Suppressor macrophage (primary cell): ENCODE results near the gene SPINDOC.
"Not testable (repeated sequence)": the region's sequence is repeated elsewhere in the genome, so short reads cannot be mapped to it uniquely, and the experiment has no call there.

Source experiments
- DNase-seq, 4 experiments: peaks; one replicate each; pipeline ENCODE4 v3.0.0-alpha.2; 2020 to 2022
- total RNA-seq, 17 experiments: gene quantifications; one replicate each; lab custom pipeline; 2026; ENCODE audit warnings: mixed read lengths in 6 of 17, inconsistent platforms in 3 of 17; lab: John Stamatoyannopoulos, UW

SPINDOC gene, protein sequence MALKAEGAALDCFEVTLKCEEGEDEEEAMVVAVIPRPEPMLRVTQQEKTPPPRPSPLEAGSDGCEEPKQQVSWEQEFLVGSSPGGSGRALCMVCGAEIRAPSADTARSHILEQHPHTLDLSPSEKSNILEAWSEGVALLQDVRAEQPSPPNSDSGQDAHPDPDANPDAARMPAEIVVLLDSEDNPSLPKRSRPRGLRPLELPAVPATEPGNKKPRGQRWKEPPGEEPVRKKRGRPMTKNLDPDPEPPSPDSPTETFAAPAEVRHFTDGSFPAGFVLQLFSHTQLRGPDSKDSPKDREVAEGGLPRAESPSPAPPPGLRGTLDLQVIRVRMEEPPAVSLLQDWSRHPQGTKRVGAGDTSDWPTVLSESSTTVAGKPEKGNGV
- 5.1 to 16.1 (median 10.6) reads per million in 17 experiments for total RNA-seq

DNA sequence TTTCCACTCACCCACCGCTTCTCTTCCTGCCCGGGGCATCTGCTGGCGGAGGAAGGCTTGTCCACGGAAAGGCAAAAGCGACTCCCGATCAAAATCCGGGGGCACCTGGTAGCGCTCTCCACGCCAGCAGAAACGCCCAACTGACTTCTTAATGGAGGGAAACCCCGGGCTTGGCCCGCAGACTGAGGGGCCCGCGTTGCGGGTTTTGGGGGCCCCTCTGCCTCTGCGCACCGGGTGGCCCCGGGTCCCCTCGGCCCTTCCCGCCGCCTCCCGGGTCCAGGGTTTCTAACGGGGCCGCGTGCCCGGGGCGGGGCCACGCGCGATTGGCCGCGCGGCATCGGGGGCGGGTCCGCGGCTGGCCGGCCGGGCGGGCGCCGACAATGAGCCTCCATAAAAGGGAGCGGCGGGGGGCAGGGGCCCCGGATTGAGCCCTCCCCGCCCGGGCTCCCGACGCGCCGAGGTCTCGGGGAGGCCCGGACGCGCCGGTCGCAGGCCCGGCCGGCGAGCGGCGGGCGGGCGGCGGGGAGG is at the start of gene SPINDOC:
TSS of gene SPINDOC (plus strand) at position 422 of the 528 bp plus-strand sequence. CDS start 231 bp downstream, outside the sequence.
- peak; percentile 74 to 93 (median 83) for DNase-seq

DNA sequence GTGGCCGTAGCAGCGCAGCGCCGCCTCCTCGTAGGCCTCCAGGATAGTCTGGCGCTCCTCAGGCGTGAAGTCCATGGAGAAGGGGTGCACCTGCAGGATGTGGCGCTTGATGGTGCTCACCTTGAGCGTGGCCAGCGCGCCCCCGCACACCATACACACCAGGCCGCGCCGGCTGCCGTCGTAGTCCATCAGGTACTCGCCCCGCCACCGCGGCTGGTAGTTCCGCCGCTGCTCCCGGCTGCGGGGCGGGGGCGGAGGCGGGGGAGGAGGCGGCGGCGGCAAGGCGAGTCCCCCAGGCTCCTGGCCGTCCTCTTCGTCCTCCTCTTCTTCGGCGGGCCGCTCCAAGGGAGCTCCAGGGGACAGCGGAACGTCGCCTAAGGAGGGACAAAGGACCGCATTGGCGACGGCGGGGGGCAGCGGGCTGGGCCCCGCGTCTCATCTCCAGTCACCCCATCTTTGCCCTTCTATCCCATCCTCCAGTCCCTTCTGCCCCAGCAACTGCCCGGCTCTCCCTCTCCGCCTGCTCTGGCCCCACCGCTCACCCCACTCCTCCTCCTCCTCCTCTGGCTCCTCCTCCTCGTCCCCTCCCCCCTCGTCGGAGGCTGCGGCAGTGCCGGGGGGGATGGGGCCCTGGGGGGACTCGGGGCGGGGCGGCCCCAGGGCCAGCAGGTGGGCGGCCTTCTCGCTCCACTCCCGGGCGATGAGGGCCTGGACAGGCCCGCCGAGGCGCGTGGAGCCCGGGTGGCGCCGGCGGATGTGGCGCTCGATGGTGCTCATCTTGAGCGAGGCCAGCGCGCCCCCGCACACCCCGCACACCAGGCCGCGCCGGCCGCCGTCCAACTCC is 49.5 kb upstream of the SPINDOC start:
- no peak for DNase-seq

DNA sequence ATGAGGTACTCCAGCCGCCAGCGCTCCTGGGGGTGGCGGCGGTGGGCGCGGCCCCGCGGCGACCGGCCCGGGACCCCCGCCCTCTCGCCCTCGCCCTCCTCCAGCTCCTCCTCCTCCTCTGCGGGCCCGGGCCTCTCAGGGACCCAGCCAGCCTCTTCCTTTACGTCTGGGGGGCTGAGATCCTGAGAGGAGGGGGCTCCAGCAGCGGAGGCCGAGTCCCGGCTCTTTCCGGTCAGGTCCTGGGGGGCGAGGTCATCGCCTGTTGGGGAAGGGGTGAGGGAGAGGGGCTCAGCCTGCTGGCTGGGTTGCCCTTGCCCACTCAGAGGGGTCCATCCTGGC is 48.9 kb upstream of the SPINDOC start:
- no peak for DNase-seq

DNA sequence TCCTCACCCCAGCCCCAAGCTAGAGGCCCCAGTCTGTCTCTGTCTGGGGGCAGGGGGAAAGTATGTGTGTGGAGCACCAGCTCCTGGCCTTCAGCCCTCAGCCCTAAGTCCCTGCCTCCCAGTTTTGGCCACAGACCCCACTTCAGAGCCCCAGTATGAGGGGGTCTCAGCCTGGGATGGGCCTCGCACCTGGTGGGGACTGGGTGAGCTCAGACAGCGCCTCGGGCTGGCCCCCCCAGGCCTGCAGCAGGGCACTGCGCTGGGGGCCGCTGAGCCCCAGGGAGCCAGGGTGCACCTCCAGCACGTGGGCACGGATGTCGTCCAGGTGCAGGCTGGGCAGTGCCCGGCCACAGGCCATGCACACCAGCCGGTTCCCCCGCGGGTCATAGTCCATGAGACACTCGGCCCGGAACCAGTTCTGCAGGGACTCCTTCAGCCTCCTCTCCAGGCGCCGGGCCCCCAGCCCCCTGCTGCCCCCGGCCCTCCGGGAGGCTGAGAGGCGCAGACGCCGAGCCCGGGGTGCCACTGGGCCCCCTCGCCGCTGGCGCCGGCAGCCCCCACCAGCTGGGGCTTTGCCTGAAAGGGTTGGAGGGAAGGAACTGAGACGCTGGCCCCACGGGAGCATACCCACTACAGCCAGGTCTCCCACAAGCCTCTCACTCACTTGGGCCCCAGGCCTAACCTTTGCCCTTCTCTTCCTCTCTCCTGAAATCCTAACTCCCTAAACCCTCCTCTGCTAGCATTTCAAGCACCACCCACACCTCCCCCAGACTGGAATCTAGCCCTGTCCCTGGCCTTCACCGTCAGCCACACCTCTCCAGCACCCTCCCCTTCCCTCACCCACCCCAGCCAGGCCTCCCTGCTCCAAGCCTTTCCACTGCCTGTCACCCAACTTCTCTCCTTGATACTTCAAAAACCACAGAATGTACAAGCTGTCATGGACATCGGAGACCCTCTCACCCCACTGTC is 48.3 kb upstream of the SPINDOC start:
- no peak for DNase-seq

DNA sequence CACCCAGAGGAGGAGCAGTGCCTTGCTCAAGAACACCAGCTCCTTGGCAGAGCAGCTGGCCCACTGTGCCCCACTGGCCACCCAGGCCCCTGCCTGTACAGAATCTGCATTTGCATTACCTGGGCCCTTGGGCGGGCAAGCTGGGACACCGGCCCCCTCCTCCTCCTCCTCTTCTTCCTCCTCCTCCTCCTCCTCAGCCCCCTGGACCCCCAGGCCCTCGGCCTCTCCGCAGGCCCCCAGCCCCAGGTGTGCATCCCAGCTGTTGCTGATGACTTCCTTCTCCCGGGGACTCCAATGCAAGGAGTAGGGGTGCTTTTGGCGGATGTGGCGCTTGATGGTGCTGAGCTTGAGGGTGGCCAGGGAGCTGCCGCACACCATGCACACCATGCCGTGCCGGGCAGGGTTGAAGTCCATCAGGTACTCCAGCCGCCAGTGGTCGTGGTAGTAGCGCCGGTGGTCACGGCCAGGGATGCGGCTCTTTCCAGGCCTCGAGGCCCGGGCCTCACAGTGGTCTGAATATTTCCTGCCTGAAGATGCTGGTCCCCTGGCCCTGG is 47.5 kb upstream of the SPINDOC start:
- DNase-seq, result no peak

DNA sequence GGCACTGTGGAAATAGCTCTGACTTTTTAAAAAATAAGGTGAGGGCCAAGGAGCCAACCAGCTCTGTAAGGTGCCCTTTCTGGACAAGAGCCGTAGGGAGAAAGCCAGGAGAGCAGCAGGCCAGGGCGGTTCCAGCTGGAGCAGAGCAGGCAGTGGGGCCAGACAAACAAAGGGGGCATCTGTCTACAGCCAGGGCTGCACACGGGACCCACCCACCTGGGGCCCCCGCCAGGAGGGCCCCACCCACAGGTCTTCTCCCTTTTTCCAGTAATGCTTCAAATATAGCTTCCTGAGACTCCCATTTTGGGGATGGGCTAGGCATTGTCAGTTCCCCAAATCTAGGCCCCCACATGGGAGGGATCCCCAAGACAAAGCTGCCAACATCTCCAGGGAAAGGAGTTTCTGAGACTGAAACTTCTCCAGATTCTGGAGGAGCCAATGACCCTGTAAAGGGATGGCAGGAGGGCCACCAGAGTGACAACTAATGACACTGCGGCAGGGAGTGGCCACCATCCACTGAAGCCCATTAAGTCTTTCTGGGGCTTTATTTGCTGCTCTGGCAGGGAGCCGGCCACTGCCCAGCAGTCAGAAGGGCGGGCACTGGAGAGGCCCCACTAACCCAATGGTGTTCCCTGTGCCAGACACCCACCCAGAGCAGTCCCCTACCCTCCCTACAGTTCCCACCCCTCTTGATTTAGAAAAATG is 46.6 kb upstream of the SPINDOC start:
- DNase-seq, result no peak

DNA sequence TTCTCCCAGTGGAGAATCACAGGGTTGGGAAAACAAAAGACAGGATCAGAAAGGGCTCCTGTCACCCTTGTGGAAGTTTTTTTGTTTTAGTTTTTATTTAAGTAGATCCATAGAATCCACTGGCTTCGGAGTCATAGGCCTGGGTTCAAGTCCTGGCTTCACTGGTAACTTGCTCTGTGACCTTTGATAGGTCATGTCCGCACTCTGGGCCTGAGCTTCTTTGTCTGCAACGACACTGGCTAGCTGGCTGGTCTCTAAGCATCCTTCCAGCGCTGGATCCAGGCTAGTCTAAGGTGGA is 46.0 kb upstream of the SPINDOC start:
- no peak for DNase-seq

DNA sequence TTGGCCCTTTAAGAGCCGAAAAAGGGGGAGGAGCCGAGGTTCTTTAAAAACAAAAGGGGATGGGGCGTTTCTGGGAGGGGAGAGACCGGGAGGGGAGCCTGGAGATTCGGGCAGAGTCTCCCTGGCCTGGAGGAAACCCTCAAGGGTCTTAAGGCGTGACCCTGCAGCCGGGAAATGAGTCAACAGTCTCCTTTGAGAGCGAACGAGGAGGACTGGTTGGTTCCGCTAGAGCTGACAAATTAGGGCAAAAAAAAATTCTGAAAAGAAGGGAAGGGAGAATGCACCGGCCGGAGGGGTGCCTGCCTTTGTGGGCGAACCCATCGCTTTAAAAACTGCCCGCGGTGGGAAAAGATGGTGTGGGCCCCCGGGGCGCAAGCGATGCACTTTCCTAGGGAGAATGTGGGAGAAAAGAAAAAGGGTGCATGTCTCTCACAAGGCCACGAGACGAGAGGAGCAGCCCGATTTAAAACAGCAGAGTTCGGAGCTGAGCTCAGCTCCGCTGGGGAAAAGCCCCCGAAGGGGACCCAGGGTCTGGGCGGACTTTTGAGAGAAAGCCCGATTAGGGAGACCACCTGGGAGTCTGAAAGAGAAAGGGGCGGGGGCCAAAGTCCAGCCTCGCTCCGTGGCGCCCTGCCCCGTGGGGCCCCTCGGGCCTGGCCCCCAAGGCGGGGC is 45.6 kb upstream of the SPINDOC start:
- DNase-seq, result peak; percentile 55 to 70 (median 56)

DNA sequence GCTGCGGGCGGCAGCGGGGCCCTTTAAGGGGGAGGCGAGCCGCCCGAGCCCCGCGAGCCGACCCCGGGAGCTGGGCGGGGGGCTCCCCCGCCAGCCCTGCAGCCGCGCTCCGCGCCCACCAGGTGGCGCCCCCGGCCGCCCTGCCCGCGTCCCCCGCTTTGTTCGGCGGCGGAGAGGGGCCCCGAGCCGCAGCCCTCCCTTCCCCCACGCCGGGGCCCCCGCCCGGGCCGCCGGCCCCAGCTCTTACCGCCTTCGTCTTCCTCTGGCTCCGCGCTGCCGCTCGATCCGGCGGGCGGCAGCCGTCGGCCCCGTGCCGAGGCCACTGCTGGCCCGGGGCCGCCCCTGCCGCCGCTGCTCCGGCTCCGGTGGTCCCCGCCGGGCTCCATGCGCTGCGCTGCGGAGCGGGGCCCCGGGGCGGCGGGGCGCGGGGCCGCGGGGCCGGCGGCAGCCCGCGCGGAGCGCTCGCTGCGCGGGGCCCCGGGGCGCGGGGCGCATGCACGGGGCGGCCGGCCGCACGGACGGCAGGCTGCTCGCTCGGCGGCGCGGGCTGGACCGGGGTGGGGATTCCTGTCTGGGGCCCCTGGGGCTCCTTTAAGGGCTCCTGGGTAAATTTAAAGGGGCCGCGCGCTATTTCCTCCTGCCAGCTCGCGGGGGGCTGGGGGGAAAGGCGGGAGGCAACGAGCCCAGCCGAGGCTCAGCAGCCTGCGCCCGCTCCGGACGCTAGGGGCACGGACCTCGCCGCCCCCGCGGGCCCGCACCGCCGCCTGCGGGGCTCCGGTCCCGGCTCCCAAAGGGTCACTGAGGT is 44.8 kb upstream of the SPINDOC start, which contains the start of gene ZFTA:
TSS of gene ZFTA (minus strand) at position 539 of the 805 bp plus-strand sequence. CDS start at position 386, 153 bp downstream.
- peak; percentile 25 to 73 (median 50) for DNase-seq

DNA sequence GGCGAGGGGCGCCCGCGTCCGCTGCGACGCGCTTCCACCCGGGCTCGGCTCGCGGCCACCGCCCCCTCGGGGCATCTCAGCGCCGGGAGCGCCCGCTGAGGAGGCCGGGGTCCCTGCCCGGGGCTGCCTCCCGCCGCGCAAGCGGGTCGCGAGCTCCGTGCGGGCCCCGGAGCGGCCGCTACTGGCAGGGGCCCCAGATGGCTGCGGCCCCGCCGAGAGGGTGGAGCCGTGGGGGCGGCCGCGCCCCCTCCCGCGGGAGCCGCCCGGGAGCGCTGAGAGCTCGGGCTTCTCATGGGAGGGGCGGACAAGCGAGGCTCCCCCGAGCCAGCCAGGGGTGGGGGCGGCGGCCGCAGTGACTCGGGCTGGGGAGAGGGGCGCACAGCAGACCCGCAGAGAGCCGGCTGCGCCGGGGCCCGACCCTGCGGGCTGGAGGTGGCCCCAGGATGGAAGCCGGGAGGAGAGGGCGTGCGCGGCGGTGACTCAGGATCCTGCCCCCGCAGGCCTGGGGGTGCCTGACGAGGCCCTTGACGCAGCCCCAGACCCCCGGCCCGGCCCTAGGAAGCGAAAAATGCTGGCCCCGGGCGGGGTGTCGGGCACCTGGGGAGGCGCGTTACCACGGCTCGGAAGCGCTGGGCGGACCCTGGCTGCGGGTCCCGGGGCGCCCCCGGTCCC is 44.1 kb upstream of the SPINDOC start:
- DNase-seq, result peak in 2 of 4 experiments; percentile 27 to 42

DNA sequence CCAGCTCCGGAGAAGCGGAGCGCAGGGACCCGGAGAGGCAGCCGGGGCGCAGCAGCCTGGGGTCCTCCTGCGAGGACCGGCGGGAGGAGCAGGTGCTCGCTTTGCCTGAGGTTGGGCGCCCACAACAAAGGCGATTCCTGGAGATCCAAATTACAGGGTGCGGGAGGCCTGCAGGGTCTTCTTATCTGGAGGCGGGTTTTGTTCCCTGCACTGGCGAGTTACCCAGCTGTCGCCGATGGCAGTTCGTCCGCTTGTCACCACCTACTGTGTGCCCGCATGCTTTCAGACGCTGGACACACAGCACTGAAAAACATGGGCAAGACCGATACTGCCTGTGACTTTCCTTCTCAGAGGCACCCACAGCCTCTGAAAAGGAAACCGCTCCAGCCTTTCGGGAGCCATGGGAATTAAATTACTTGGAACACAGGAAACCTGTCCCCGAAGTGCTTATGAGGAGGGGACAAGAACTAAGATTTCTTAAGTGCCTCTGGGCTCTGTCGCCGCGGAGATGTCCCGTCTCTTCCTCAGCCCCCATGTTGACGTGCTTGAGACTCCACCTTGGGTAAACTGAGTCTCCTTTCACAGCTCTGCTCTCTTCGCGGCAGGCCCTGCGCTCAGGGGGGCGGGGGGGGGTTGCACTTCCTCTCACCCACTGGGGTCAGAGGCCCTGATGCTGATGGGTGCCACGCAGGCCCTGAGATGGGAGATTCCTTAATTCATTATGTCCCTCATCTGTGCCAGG is 43.4 kb upstream of the SPINDOC start:
- DNase-seq, result no peak

DNA sequence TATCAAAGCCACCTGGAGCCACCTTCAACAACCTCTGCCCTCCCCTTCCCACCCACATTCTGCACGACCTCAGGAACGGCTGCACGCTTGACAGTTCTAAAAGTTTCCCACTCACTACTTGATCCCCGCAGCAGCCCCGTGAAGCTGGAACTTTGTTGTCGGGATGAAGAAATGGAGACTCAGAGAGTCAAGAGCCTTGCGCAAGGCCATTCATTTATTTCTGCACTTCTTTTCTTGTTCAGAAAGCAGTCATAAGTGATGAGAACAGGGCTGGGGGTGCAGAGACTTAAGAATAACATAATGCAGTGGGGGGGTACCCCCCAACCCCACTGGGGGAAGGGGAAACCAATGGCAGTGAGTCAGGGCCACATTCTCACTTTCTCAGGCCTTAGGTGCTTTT is 42.5 kb upstream of the SPINDOC start:
- DNase-seq, result peak in 2 of 4 experiments; percentile 16 to 20

DNA sequence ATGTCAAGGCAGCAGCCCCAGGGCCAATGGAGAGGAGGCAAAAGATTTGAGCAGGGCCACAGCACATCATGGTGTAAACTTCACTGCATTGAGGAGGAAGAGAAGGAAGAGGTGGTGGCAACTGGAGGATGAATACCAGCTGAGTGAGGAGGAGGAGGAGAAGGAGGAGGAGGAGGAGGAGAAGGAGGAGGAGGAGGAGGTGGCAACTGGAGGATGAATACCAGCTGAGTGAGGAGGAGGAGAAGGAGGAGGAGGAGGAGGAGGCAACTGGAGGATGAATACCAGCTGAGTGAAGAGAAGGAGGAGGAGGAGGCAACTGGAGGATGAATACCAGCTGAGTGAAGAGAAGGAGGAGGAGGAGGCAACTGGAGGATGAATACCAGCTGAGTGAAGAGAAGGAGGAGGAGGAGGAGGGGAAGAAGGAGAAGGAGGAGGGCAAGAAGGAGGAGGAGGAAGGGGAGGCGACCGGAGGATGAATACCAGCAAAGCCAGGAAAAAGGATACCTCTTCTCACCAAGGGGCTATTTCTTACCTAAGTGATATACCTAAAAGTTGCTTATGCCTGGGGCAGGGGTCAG is 41.4 kb upstream of the SPINDOC start:
- not testable (repeated sequence) for DNase-seq

DNA sequence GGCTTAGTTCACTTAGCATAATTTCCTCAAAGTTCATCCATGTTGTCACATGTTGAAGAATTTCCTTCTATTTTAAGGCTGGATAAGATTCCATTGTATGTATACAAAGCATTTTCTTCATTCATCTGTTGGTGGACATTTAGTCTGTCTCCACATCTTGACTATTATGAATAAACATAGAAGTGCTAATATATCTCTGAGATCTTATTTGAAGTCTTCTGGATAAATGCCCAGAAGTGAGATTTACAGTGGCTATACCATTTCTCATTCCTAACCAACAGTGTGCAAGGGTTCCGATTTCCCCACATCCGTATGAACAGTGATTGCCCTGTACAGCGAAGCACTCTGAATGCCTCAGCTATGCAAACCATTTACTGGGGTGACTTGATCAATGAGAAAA is 38.1 kb upstream of the SPINDOC start:
- DNase-seq, result no peak

DNA sequence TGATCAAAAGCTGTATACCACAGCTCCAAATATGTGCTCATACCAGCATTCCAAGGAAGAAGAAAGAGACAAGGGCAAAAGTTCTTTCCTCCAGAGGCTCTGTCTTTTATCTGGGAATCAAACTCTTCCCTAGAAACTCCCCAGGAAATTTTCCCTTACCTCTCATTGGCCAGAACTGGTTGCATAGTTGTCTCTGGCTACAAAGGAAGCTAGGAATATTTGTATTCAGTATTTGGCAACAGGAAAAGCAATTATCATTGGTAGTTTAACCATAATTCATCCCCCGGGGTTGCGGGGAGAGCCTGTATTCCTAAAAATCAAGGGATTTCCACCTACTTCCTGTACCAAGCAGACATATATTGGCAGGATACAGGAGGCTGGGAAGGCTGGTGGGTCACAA is 34.2 kb upstream of the SPINDOC start:
- DNase-seq, result no peak

DNA sequence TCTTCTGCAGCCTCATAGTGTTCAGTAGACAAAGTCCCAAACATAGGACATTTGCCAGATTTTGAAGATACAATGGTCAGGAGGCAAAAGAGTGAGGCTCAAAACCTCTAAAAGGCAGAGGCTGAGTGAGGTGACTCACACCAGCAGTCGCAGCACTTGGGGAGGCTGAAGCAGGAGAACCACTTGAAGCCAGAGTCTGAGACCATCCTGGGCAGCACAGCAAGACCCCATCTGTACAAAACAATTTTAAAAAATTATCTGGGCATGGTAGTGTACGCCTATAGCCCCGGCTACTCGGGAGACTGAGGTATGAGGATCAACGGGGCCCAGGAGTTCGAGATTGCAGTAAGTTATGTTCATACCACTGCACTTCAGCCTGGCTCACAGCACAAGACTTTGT is 30.5 kb upstream of the SPINDOC start:
- DNase-seq, result no peak

DNA sequence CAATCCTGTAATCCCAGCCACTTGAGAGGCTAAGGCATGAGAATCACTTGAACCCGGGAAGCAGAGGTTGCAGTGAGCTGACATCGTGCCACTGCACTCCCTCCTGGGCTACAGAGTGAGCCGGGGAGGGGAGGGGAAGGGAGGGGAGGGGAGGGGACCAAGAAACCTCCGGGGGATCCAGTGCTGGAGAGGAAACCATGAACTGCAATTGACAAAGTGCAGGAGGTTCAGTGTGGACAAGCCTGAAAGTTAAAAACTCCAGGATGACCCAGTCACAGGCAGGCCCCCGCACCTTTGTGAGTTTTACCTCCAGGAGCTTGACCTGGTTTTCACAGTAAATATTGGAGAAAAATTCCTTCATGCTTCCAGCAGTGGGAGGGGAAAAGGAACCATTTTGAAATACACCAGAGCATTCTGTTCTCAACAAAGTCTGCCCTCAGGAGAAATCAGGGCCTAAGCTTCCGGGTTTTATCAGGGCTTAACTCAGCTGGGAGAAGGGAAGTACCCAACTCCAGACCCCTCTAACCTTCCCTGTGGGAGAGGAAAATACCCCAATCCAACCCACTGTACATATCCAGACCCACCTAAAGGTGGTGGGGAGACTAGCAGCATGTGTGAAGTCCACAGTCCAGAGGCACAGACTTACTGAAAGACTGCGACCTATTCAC is 29.2 kb upstream of the SPINDOC start:
- no peak for DNase-seq

DNA sequence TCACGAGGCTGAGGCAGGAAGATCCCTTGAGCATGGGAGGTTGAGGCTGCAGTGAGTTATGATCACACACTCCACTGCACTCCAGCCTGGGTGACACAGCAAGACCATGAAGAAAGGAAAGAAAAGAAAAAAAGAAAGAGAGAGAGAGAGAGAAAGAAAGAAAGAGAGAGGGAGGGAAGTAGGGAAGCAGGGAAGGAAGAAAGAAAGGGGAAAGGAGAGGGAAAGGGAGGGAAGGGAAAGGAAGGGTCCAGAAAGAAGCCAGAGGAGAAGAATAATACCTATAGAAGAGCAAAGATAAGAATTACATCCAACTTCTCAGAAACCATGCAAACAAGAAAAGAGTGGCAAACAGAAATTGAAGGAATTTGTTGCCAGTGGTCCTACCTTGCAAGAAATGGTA is 27.4 kb upstream of the SPINDOC start:
- DNase-seq, result no peak
